ENCODE measurements around the gene PRKCD.

PRKCD gene

GRCh38 chr3:53122933-53123305, 38.1 kb upstream of the PRKCD start:
- no peaks in the 10 kb centered on the region for H3K79me2 ChIP-seq (ENCODE audit: control insufficient read depth, insufficient read depth, low read length, poor library complexity)
- no peak overlapping the region for H2AFZ ChIP-seq (ENCODE audit: insufficient read depth, low read length, poor library complexity)
- no peak overlapping the region for H2AK5ac ChIP-seq (ENCODE audit: low read length)
- no peak overlapping the region for H3K23ac ChIP-seq (ENCODE audit: low read length)
- no peak overlapping the region for H3K4me3 ChIP-seq (ENCODE audit: low read depth, low read length)
- H2BK12ac ChIP-seq (ENCODE audit: low read length): no peak overlapping the region
- H3K9ac ChIP-seq (ENCODE audit: low read length): no peak overlapping the region
- WGBS (ENCODE audit: extremely low coverage, insufficient coverage, insufficient read length): no CpG with 5 or more reads among the region's 1 CpG
- H4K91ac ChIP-seq (ENCODE audit: low read depth, low read length): no peak overlapping the region
- no peaks in the 10 kb centered on the region for H3K79me1 ChIP-seq (ENCODE audit: low read length)
- H3K9me3 ChIP-seq (ENCODE audit: insufficient read depth, low read depth, low read length): no peaks in the 10 kb centered on the region
- peaks cover 28 to 46% of the 10 kb centered on the region in 2 experiments for H3K36me3 ChIP-seq (ENCODE audit: control insufficient read depth in 1 of 2, insufficient read depth in 2 of 2, low read length in 2 of 2)
- H3K14ac ChIP-seq (ENCODE audit: low read length): no peak overlapping the region
- H3K4me2 ChIP-seq (ENCODE audit: low read length): no peak overlapping the region
- H2BK5ac ChIP-seq (ENCODE audit: low read depth, low read length, poor library complexity): no peak overlapping the region
- H4K8ac ChIP-seq (ENCODE audit: low read depth, low read length): no peak overlapping the region
- no peak overlapping the region for H3K4ac ChIP-seq (ENCODE audit: low read depth, low read length)
- H3K18ac ChIP-seq (ENCODE audit: low read length): no peak overlapping the region
- H2BK120ac ChIP-seq (ENCODE audit: insufficient read depth, low read length, poor library complexity): no peak overlapping the region
- no peak overlapping the region for H3K27ac ChIP-seq (ENCODE audit: low read depth, low read length)
- no peak overlapping the region for H4K12ac ChIP-seq (ENCODE audit: low read depth, low read length)
- no peaks in the 10 kb centered on the region for H3K27me3 ChIP-seq (ENCODE audit: insufficient read depth, low read length)
- no peaks in the 10 kb centered on the region for H3K4me1 ChIP-seq (ENCODE audit: control insufficient read depth in 1 of 2, insufficient read depth in 2 of 2, low read length in 2 of 2)
- DNase-seq: peak in 1 of 2 donors; percentile 27

- Histone ChIP-seq H3K4ac (ENCODE audit: low read depth, low read length) (no peak overlapping the region), H3K36me3 (ENCODE audit: control insufficient read depth in 1 of 2, insufficient read depth in 2 of 2, low read length in 2 of 2) (peaks cover 26 to 43% of the 10 kb centered on the region in 2 experiments), H3K79me1 (ENCODE audit: low read length) (no peaks in the 10 kb centered on the region), H3K9me3 (ENCODE audit: insufficient read depth, low read depth, low read length) (no peaks in the 10 kb centered on the region), H3K4me3 (ENCODE audit: low read depth, low read length) (no peak overlapping the region), H2AK5ac (ENCODE audit: low read length) (no peak overlapping the region), H3K79me2 (ENCODE audit: control insufficient read depth, insufficient read depth, low read length, poor library complexity) (no peaks in the 10 kb centered on the region), H4K91ac (ENCODE audit: low read depth, low read length) (no peak overlapping the region), H2BK5ac (ENCODE audit: low read depth, low read length, poor library complexity) (no peak overlapping the region), H3K4me2 (ENCODE audit: low read length) (no peak overlapping the region), H2AFZ (ENCODE audit: insufficient read depth, low read length, poor library complexity) (no peak overlapping the region), H3K27me3 (ENCODE audit: insufficient read depth, low read length) (no peaks in the 10 kb centered on the region), H3K23ac (ENCODE audit: low read length) (no peak overlapping the region), H3K27ac (ENCODE audit: low read depth, low read length) (no peak overlapping the region), H4K12ac (ENCODE audit: low read depth, low read length) (no peak overlapping the region), H3K14ac (ENCODE audit: low read length) (no peak overlapping the region), H4K8ac (ENCODE audit: low read depth, low read length) (no peak overlapping the region), H3K4me1 (ENCODE audit: control insufficient read depth in 1 of 2, insufficient read depth in 2 of 2, low read length in 2 of 2) (no peaks in the 10 kb centered on the region), H2BK12ac (ENCODE audit: low read length) (no peak overlapping the region), H3K9ac (ENCODE audit: low read length) (no peak overlapping the region), H2BK120ac (ENCODE audit: insufficient read depth, low read length, poor library complexity) (no peak overlapping the region), H3K18ac (ENCODE audit: low read length) (no peak overlapping the region)
- DNase-seq: no peak
- no CpG with 5 or more reads among the region's 8 CpGs for WGBS (ENCODE audit: extremely low coverage, insufficient coverage, insufficient read length)
Measured at GRCh38 chr3:53123510-53123909, 37.5 kb upstream of the PRKCD start.

GRCh38 chr3:53123953-53124352, 37.1 kb upstream of the PRKCD start:
- no peak overlapping the region for H3K27ac ChIP-seq (ENCODE audit: low read depth, low read length)
- peaks cover 26 to 40% of the 10 kb centered on the region in 2 experiments for H3K36me3 ChIP-seq (ENCODE audit: control insufficient read depth in 1 of 2, insufficient read depth in 2 of 2, low read length in 2 of 2)
- H4K91ac ChIP-seq (ENCODE audit: low read depth, low read length): no peak overlapping the region
- no peaks in the 10 kb centered on the region for H3K4me1 ChIP-seq (ENCODE audit: control insufficient read depth in 1 of 2, insufficient read depth in 2 of 2, low read length in 2 of 2)
- H3K9ac ChIP-seq (ENCODE audit: low read length): no peak overlapping the region
- no peak overlapping the region for H4K12ac ChIP-seq (ENCODE audit: low read depth, low read length)
- H3K4me2 ChIP-seq (ENCODE audit: low read length): no peak overlapping the region
- no peaks in the 10 kb centered on the region for H3K79me1 ChIP-seq (ENCODE audit: low read length)
- H3K27me3 ChIP-seq (ENCODE audit: insufficient read depth, low read length): no peaks in the 10 kb centered on the region
- H2BK120ac ChIP-seq (ENCODE audit: insufficient read depth, low read length, poor library complexity): no peak overlapping the region
- DNase-seq: no peak
- no CpG with 5 or more reads among the region's 6 CpGs for WGBS (ENCODE audit: extremely low coverage, insufficient coverage, insufficient read length)
- H4K8ac ChIP-seq (ENCODE audit: low read depth, low read length): no peak overlapping the region
- no peak overlapping the region for H3K23ac ChIP-seq (ENCODE audit: low read length)
- no peak overlapping the region for H3K18ac ChIP-seq (ENCODE audit: low read length)
- no peak overlapping the region for H2AK5ac ChIP-seq (ENCODE audit: low read length)
- no peaks in the 10 kb centered on the region for H3K79me2 ChIP-seq (ENCODE audit: control insufficient read depth, insufficient read depth, low read length, poor library complexity)
- H3K14ac ChIP-seq (ENCODE audit: low read length): no peak overlapping the region
- no peak overlapping the region for H2BK5ac ChIP-seq (ENCODE audit: low read depth, low read length, poor library complexity)
- no peaks in the 10 kb centered on the region for H3K9me3 ChIP-seq (ENCODE audit: insufficient read depth, low read depth, low read length)
- no peak overlapping the region for H3K4me3 ChIP-seq (ENCODE audit: low read depth, low read length)
- H2BK12ac ChIP-seq (ENCODE audit: low read length): no peak overlapping the region
- H2AFZ ChIP-seq (ENCODE audit: insufficient read depth, low read length, poor library complexity): no peak overlapping the region
- H3K4ac ChIP-seq (ENCODE audit: low read depth, low read length): no peak overlapping the region

- no peak for DNase-seq
- Histone ChIP-seq H2BK120ac (ENCODE audit: insufficient read depth, low read length, poor library complexity) (no peak overlapping the region), H3K27me3 (ENCODE audit: insufficient read depth, low read length) (no peaks in the 10 kb centered on the region), H2AFZ (ENCODE audit: insufficient read depth, low read length, poor library complexity) (no peak overlapping the region), H3K18ac (ENCODE audit: low read length) (no peak overlapping the region), H2AK5ac (ENCODE audit: low read length) (no peak overlapping the region), H3K79me2 (ENCODE audit: control insufficient read depth, insufficient read depth, low read length, poor library complexity) (peaks cover 4% of the 10 kb centered on the region), H3K4me3 (ENCODE audit: low read depth, low read length) (no peak overlapping the region), H2BK5ac (ENCODE audit: low read depth, low read length, poor library complexity) (no peak overlapping the region), H4K8ac (ENCODE audit: low read depth, low read length) (no peak overlapping the region), H3K4me1 (ENCODE audit: control insufficient read depth in 1 of 2, insufficient read depth in 2 of 2, low read length in 2 of 2) (peaks cover 4 to 5% of the 10 kb centered on the region in 2 experiments), H3K79me1 (ENCODE audit: low read length) (peaks cover 7% of the 10 kb centered on the region), H3K4ac (ENCODE audit: low read depth, low read length) (no peak overlapping the region), H2BK12ac (ENCODE audit: low read length) (no peak overlapping the region), H3K4me2 (ENCODE audit: low read length) (no peak overlapping the region), H3K27ac (ENCODE audit: low read depth, low read length) (no peak overlapping the region), H3K23ac (ENCODE audit: low read length) (no peak overlapping the region), H4K91ac (ENCODE audit: low read depth, low read length) (no peak overlapping the region), H3K36me3 (ENCODE audit: control insufficient read depth in 1 of 2, insufficient read depth in 2 of 2, low read length in 2 of 2) (peaks cover 17 to 25% of the 10 kb centered on the region in 2 experiments), H4K12ac (ENCODE audit: low read depth, low read length) (no peak overlapping the region), H3K14ac (ENCODE audit: low read length) (no peak overlapping the region), H3K9ac (ENCODE audit: low read length) (no peak overlapping the region), H3K9me3 (ENCODE audit: insufficient read depth, low read depth, low read length) (no peaks in the 10 kb centered on the region)
- no CpG with 5 or more reads among the region's 2 CpGs for WGBS (ENCODE audit: extremely low coverage, insufficient coverage, insufficient read length)
Measured at GRCh38 chr3:53126601-53127000, 34.4 kb upstream of the PRKCD start.

Data from trophoblast cell (in vitro differentiated cells and primary cell).